SKM-1 (cell line): ENCODE data around the gene SLCO2B1.

ENCODE experiments used
- DNase-seq: peaks from one replicate; lab custom pipeline; 2025; ENCODE audit not compliant: unreplicated experiment; lab: John Stamatoyannopoulos, UW

Gene SLCO2B1

DNA sequence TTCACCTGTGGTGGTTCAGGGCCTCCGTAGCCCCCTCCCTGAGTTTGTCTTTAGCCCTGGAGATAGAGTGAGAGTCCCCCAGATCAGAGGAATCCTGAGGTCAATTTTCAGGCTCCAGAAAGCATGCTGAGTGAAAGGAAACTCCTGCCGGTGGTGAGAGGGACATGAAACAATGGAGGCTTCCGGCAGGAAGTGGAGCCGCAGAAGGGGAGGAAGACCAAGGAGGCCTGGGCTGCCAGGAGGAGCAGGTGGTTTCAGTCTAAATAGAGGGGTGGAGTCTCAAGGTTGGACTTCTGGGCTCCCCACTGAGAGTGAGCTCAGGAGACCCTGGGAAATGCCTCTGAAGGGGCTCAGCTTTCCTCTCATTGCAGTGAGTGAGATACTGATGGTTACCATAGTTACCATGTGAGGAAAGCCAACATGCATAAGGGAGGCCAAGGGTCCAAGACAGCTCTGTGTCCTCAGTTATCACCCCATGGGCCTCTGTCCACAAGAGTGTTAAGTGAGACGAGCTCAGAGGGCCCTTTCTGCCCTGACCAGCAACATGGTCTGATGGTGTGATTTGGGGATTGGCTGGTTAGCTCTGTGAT is 10.7 kb downstream of the SLCO2B1 start:
- DNase-seq, result no peak

DNA sequence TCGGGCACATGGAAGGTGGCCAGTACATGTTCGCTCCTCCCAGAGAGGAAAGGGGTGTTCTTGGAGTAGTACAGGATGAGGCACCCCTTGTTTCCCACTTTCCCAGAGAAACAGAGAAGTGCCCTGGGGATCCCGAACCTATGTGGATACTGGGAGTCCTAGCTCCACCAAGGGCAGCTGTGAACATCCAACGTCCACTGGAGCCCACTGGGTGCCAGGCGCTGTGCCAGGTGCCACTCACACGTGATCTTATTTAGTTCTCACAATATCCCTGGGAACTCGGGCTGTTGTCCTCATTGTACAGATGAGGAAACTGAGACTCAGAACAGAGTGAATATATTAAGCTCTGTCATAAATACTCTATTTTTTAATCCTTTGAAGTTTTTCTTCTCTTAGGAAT is 12.0 kb downstream of the SLCO2B1 start:
- DNase-seq, result no peak

- DNase-seq, result no peak
Observed at GRCh38 chr11:75163921-75164849, 13.3 kb downstream of the SLCO2B1 start.

- DNase-seq, result no peak
Observed at GRCh38 chr11:75165721-75166120, 14.8 kb downstream of the SLCO2B1 start.

DNA sequence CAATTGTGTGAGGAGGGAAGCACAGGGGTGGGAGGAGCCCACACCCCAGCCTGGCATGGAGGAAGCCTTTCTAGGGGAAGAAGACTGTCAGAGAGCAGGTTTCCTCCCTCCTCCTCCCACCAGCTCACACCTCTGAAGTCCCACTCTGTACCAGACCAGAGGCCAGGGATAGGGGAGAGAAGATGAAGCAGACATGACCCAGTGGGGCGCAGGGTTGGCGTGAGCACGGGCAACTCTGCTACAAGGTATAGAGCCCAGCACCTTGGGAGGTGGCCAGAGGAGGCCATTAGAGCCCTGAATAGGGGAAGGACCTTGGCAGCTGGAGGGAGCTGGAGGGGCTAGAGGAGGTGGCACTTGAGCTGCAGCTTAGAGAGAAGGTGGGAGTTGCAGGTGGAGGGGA is 15.9 kb downstream of the SLCO2B1 start:
- DNase-seq, result no peak

DNA sequence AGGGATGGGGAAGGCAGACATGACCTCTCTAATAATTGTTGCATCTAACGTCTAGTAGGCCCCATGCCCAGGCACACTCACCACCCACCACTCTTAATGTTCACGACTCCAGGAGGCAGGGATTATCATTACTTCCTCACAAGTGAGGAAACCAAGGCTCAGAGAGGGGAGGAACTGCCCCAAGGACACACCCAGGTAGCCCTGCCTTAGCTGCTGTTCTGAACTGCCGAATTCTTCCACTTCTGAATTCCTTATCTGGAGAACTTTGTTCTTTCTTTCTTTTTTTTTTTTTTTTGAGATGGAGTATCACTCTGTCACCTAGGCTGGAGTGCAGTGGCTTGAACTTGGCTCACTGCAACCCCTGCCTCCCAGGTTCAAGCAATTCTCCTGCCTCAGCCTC is 16.7 kb downstream of the SLCO2B1 start:
- DNase-seq, result no peak

- no peak for DNase-seq
Observed at GRCh38 chr11:75169101-75169885, 18.4 kb downstream of the SLCO2B1 start.

- no peak for DNase-seq
Observed at GRCh38 chr11:75170516-75171201, 19.8 kb downstream of the SLCO2B1 start.

DNA sequence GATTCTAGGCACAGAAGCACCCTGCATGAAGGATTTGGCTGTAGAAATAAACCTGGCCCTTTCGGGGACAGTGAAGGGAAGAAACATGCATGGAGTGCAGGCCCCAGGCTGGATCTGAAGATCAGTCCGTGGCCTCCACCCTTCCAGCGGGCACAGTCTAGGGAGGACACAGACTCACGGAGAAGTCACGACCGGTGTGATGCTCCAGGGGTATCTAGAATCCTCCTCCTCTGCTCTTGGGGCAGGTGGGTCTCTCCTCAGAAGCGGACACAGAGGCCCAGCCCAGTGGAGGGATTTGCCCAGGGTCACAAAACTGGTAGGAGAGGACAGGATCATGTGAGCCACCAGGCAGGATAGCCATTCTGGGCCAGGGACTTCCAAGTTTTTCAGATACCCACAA is 22.4 kb downstream of the SLCO2B1 start:
- DNase-seq, result no peak

GRCh38 chr11:75174781-75175370 is 24.0 kb downstream of the SLCO2B1 start:
- DNase-seq, result no peak

- no peak for DNase-seq
Observed at GRCh38 chr11:75182664-75183063, 31.8 kb downstream of the SLCO2B1 start.

DNA sequence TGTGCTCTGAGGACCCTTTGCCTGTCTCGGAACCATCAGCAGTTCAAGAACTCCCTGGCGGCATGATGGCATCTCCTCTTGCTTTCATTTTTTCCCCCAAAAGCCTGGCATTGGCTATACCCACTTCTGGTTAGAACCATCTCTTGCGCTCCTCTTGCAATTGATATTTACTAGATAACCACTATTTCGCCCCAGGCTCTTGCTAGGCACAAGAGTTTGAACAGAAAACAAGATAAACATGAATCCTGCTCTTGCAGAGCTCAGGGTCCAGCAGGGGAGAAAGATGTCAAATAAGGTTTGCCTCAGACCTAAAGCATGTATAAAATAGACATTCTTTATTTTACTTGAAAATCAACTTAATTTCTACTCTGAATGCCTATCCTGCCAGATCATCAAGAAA is 33.1 kb downstream of the SLCO2B1 start:
- DNase-seq, result no peak

- no peak for DNase-seq
Observed at GRCh38 chr11:75184757-75185425, 34.0 kb downstream of the SLCO2B1 start.

DNA sequence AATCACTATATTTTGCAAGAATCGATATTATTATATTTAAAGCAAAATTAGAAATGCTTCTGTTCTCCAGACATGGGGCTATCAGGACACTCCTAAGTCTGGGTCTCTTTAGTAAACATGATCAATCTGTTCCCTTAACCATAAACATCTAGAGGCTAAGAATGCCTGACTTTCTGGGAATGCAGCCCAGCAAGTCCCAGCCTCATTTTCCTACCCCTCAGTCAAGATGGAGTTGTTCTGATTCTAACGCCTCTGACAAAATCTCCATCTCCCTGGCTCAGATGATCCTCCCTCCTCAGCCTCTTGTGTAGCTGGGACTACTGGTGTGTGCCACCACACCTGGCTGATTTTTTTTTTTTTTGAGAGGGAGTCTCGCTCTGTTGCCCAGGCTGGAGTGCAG is 35.0 kb downstream of the SLCO2B1 start:
- no peak for DNase-seq

- DNase-seq, result no peak
Observed at GRCh38 chr11:75186999-75187398, 36.1 kb downstream of the SLCO2B1 start.

DNA sequence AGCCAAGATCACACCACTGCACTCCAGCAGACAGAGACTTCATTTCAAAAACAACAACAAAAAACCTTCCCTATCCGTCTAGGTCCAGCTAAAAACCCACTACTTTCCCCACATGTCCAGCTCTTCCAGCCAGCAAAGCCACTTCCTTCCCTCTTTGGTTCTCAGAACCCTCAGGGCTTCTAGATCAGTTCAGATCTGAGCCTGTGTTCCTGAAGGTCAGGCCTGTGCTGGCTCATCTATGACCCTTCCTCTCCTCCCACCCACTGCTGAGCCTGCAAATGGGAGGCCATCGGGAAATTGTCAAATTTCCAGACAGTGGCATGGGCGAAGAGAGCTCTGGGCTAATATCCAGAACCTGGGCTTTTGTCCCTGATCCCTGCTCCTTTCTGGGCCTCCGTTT is 37.8 kb downstream of the SLCO2B1 start:
- DNase-seq, result no peak

DNA sequence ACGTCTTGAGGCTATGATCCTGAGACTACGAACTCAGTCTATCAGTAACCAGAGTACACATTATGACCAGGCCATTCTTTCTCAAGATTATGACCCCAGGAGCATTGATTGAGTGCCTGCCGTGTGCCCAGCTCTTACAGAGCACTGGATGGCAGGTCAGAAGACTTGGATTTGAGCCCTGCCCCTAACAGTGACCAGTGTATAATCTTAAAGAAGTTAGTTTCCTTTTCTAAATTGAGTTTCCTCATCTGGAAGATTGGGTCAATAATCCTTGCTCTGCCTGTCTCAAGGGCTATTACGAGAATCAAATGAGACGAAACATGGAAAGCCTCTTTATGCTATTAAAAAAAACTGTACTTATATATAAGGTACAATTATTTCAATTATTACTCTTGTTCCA is 38.2 kb downstream of the SLCO2B1 start:
- DNase-seq, result no peak

- no peak for DNase-seq
Observed at GRCh38 chr11:75189911-75190310, 39.0 kb downstream of the SLCO2B1 start.

DNA sequence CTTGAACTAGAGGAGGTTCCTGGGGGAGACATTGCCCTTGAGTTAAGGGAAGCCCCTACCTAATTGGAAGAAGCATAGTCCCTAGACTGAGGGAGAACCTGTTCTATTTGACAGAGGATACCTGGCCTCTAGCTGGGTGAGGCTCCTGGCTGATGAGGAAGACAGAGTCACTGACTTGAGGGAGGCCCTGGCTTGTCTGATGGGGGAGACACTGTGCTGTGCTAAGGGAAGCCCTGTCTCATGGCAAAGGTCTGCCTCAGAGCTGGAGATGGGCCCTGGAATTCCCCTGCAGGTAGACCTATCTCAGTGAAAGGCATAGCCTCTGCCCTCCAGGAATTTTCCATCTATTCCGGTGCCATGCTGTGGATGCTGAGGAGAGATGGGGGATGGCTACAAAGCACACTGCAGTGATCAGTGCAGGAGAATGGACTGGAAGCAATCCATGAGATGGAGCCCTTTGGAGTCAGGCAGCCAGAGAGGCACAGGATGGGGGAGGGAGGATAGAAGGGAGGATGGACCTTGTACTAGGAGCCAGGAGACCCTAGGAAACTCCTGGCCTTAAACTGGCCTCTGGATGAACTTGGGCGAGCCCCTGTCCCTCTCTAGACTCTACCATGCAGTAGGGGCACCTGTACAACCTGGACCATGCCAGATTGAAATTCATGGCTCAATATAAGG is 39.9 kb downstream of the SLCO2B1 start:
- no peak for DNase-seq

DNA sequence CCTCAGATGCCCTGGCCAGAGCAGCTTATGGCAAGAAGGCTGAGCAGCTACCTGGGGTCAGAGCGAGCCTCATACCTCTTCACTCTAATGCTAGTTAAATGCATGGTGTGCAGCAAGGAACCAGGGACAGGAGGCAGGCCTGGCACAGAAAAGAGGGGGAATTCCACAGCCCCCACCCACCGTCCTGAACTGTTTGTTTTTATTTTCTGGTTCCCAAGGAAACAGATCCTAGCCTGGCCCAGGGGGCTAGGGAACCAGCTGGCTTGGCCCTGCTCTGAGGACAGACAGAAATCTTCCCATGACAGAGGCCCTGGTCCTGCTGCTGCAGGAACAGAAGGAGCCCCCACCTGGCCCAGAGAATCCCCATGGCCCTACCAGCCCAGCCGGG is 40.4 kb downstream of the SLCO2B1 start:
- no peak for DNase-seq
